ENCODE measurements around the gene SCN7A.

The SCN7A gene

GRCh38 chr2:166449439-166449838 lies 44.6 kb downstream of the SCN7A start:
- H3K9me3 ChIP-seq (replicated peaks; ENCODE audit: insufficient read depth, low read length): no peaks in the 10 kb centered on the region
- H3K9me2 ChIP-seq (replicated peaks; ENCODE audit: insufficient read depth, low read length): no peaks in the 10 kb centered on the region
- peak; percentile 10 for DNase-seq
- TF ChIP-seq EZH2 (optimal IDR thresholded peaks at IDR 0.05; ENCODE audit: low read depth, low read length): no peak
- no peaks in the 10 kb centered on the region for H3K27me3 ChIP-seq (replicated peaks; ENCODE audit: insufficient read depth, low read length)
- no peak overlapping the region for H3K4me2 ChIP-seq (ENCODE audit: low read depth, low read length)
- no peaks in the 10 kb centered on the region for H3K36me3 ChIP-seq (replicated peaks; ENCODE audit: insufficient read depth, low read length)
- H3K27ac ChIP-seq (ENCODE audit: low read length): no peak overlapping the region
- H2AFZ ChIP-seq (ENCODE audit: low read length): no peak overlapping the region
- no peaks in the 10 kb centered on the region for H3K79me2 ChIP-seq (ENCODE audit: low read length)
- H3K4me3 ChIP-seq (ENCODE audit: low read length): no peak overlapping the region
- no peaks in the 10 kb centered on the region for H4K20me1 ChIP-seq (ENCODE audit: insufficient read depth, low read length)
- H3F3A ChIP-seq (ENCODE audit: insufficient read depth, low read length): no peaks in the 10 kb centered on the region
- H3K9ac ChIP-seq (ENCODE audit: low read length): no peak overlapping the region
- no peaks in the 10 kb centered on the region for H3K4me1 ChIP-seq (ENCODE audit: low read length)

- Histone ChIP-seq H4K20me1 (ENCODE audit: insufficient read depth, low read length) (no peaks in the 10 kb centered on the region), H2AFZ (ENCODE audit: low read length) (no peak overlapping the region), H3K4me1 (ENCODE audit: low read length) (no peaks in the 10 kb centered on the region), H3K4me3 (ENCODE audit: low read length) (no peak overlapping the region), H3K9me3 (replicated peaks; ENCODE audit: insufficient read depth, low read length) (no peaks in the 10 kb centered on the region), H3K79me2 (ENCODE audit: low read length) (no peaks in the 10 kb centered on the region), H3K36me3 (replicated peaks; ENCODE audit: insufficient read depth, low read length) (no peaks in the 10 kb centered on the region), H3K27me3 (replicated peaks; ENCODE audit: insufficient read depth, low read length) (no peaks in the 10 kb centered on the region), H3K4me2 (ENCODE audit: low read depth, low read length) (no peak overlapping the region), H3K9ac (ENCODE audit: low read length) (no peak overlapping the region), H3K27ac (ENCODE audit: low read length) (no peak overlapping the region), H3K9me2 (replicated peaks; ENCODE audit: insufficient read depth, low read length) (no peaks in the 10 kb centered on the region), H3F3A (ENCODE audit: insufficient read depth, low read length) (no peaks in the 10 kb centered on the region)
- no peak for DNase-seq
- no peak for TF ChIP-seq CTCF (IDR thresholded peaks at IDR 0.05; ENCODE audit: low read length)
- TF ChIP-seq EZH2 (optimal IDR thresholded peaks at IDR 0.05; ENCODE audit: low read depth, low read length): no peak
- TF ChIP-seq EZH2phosphoT487 (IDR thresholded peaks at IDR 0.05; ENCODE audit: low read length): no peak
Observed at GRCh38 chr2:166448106-166448505, 45.9 kb downstream of the SCN7A start.

GRCh38 chr2:166444306-166444705 lies 49.7 kb downstream of the SCN7A start:
- H3K4me2 ChIP-seq (ENCODE audit: low read depth, low read length): no peak overlapping the region
- H3K27me3 ChIP-seq (replicated peaks; ENCODE audit: insufficient read depth, low read length): no peaks in the 10 kb centered on the region
- H3K9ac ChIP-seq (ENCODE audit: low read length): no peak overlapping the region
- H3K9me2 ChIP-seq (replicated peaks; ENCODE audit: insufficient read depth, low read length): no peaks in the 10 kb centered on the region
- no peak for TF ChIP-seq CTCF (IDR thresholded peaks at IDR 0.05; ENCODE audit: low read length)
- no peaks in the 10 kb centered on the region for H3K4me1 ChIP-seq (ENCODE audit: low read length)
- no peaks in the 10 kb centered on the region for H3K36me3 ChIP-seq (replicated peaks; ENCODE audit: insufficient read depth, low read length)
- no peak overlapping the region for H3K27ac ChIP-seq (ENCODE audit: low read length)
- H3F3A ChIP-seq (ENCODE audit: insufficient read depth, low read length): no peaks in the 10 kb centered on the region
- no peaks in the 10 kb centered on the region for H4K20me1 ChIP-seq (ENCODE audit: insufficient read depth, low read length)
- no peak overlapping the region for H3K4me3 ChIP-seq (ENCODE audit: low read length)
- no peak for DNase-seq
- no peaks in the 10 kb centered on the region for H3K9me3 ChIP-seq (replicated peaks; ENCODE audit: insufficient read depth, low read length)
- H2AFZ ChIP-seq (ENCODE audit: low read length): no peak overlapping the region
- H3K79me2 ChIP-seq (ENCODE audit: low read length): no peaks in the 10 kb centered on the region

- no peaks in the 10 kb centered on the region for H3K27me3 ChIP-seq (replicated peaks; ENCODE audit: insufficient read depth, low read length)
- no peak overlapping the region for H3K4me2 ChIP-seq (ENCODE audit: low read depth, low read length)
- H3K27ac ChIP-seq (ENCODE audit: low read length): no peak overlapping the region
- no peak overlapping the region for H3K4me3 ChIP-seq (ENCODE audit: low read length)
- no peak for DNase-seq
- H2AFZ ChIP-seq (ENCODE audit: low read length): no peak overlapping the region
- no peaks in the 10 kb centered on the region for H3K9me3 ChIP-seq (replicated peaks; ENCODE audit: insufficient read depth, low read length)
- H3K36me3 ChIP-seq (replicated peaks; ENCODE audit: insufficient read depth, low read length): no peaks in the 10 kb centered on the region
- H4K20me1 ChIP-seq (ENCODE audit: insufficient read depth, low read length): no peaks in the 10 kb centered on the region
- no peaks in the 10 kb centered on the region for H3K9me2 ChIP-seq (replicated peaks; ENCODE audit: insufficient read depth, low read length)
- H3K9ac ChIP-seq (ENCODE audit: low read length): no peak overlapping the region
- TF ChIP-seq EZH2phosphoT487 (IDR thresholded peaks at IDR 0.05; ENCODE audit: low read length) (no peak), EZH2 (optimal IDR thresholded peaks at IDR 0.05; ENCODE audit: low read depth, low read length) (no peak), CTCF (IDR thresholded peaks at IDR 0.05; ENCODE audit: low read length) (no peak)
- no peaks in the 10 kb centered on the region for H3K4me1 ChIP-seq (ENCODE audit: low read length)
- H3F3A ChIP-seq (ENCODE audit: insufficient read depth, low read length): no peaks in the 10 kb centered on the region
- no peaks in the 10 kb centered on the region for H3K79me2 ChIP-seq (ENCODE audit: low read length)
Observed at GRCh38 chr2:166440313-166440712, 53.7 kb downstream of the SCN7A start.

All from MM.1S (cell line).